AG09319 (cell line): ENCODE measurements around the gene PPIE.

ENCODE experiments used
- DNase-seq: peaks from one replicate; pipeline ENCODE4 v3.0.0-alpha.2; 2010; ENCODE audit warnings: low read depth; ENCODE audit errors: extremely low read depth
- TF ChIP-seq, protein P1 (sequence below): IDR thresholded peaks from 2 replicates; pipeline ENCODE4 v1.5.1; 2011; ENCODE audit warnings: low read depth, mild to moderate bottlenecking, inconsistent platforms, low read length, moderate library complexity

PPIE gene

GRCh38 chr1:39802496-39803260, 64.0 kb downstream of the PPIE start:
- no peak for DNase-seq
- TF ChIP-seq, protein P1, sequence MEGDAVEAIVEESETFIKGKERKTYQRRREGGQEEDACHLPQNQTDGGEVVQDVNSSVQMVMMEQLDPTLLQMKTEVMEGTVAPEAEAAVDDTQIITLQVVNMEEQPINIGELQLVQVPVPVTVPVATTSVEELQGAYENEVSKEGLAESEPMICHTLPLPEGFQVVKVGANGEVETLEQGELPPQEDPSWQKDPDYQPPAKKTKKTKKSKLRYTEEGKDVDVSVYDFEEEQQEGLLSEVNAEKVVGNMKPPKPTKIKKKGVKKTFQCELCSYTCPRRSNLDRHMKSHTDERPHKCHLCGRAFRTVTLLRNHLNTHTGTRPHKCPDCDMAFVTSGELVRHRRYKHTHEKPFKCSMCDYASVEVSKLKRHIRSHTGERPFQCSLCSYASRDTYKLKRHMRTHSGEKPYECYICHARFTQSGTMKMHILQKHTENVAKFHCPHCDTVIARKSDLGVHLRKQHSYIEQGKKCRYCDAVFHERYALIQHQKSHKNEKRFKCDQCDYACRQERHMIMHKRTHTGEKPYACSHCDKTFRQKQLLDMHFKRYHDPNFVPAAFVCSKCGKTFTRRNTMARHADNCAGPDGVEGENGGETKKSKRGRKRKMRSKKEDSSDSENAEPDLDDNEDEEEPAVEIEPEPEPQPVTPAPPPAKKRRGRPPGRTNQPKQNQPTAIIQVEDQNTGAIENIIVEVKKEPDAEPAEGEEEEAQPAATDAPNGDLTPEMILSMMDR: no peak

- TF ChIP-seq, protein P1: no peak
Measured at GRCh38 chr1:39805385-39805784, 66.7 kb downstream of the PPIE start.

DNA sequence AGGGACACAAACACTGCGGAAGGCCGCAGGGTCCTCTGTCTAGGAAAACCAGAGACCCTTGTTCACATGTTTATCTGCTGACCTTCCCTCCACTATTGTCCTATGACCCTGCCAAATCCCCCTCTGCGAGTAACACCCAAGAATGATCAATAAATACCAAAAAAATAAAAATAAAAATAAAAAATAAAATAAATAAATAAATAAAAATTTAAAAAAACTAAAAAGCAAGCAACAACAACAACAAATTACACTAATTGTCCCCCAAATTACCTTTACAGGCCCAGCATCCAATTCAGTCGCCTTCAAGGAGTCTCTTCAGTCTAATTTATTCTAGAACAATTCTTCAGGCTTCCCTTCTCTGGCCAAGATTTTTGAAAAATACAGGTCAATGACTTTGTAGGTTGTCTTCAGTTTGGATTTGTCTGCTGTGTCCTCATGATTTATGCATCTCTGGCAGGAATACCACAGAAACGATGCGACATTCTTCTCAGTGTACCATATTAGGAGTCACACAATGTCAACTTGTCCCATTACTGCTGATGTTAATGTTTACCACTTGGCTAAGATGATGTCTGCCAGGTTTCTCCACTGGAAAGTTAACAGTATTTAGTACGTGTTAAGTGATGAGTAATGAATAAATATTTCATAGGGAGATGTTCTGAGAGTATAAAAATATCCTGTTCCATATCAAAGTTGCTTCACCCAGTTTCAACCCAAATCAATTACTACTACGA, 70.3 kb downstream of the PPIE start:
- no peak for DNase-seq
- TF ChIP-seq, protein P1: no peak

More at GRCh38 chr1:39805385-39805784, 66.7 kb downstream of the PPIE start:
- no peak for DNase-seq

DNA sequence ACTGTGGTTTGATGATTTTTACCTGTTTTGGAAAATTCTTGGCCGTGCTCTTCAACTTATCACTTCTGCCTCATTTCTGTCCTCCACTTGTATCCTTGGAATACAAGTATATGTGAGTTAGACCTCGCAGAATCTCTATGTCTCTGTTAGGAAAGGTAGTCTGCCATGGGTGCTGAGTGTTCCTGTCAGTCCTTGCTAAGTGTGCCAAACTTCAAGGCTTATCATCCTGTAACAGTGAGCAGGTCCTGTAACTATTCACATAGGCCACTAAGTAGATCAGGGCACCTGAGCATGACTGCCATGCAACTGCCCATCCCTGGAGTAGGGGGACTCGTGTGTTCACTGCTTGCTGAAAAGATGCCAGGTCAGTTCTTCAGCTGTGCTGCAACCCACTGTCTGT, 74.2 kb downstream of the PPIE start:
- no peak for DNase-seq
- TF ChIP-seq, protein P1: no peak
